Erythroblast (primary cell): ENCODE measurements around the gene LMLN.

Experiments used
- GATA1 ChIP-seq: IDR thresholded peaks from 2 replicates; pipeline ENCODE4 v1.6.1; 2011; ENCODE audit warnings: low read depth, mild to moderate bottlenecking, control low read depth, low read length, moderate library complexity
- POLR2A ChIP-seq: IDR thresholded peaks from 2 replicates; pipeline ENCODE4 v1.6.1; 2011; ENCODE audit warnings: mild to moderate bottlenecking, low read length

DNA sequence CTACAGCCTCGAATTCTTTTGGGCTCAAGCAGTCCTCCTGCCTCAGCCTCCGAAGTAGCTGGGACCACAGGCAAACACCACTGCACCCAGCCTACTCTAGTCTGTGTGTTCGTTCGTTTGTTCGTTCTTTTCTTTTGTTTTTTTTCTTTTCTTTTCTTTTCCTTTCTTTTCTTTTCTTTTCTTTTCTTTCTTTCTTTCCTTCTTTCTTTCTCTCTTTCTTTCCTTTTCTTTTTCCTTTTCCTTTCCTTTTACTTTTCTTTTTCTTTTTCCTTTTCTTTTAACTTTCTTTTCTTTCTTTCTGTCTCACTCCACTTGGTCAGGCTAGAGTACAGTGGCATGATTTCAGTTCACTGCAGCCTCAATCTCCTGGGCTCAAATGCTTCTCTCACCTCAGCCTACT lies 36.8 kb downstream of the LMLN start:
- TF ChIP-seq POLR2A (no peak), GATA1 (no peak)
